ENCODE results near the gene KIF11. TPM values are rescaled to one million over a fixed set of nuclear protein-coding genes. Genes with fewer than 3 reads are reported as not detected.
A peak's percentile ranks its signal among the peaks of the same experiment; 100 is the strongest.
"Not testable (repeated sequence)": the region's sequence is repeated elsewhere in the genome, so short reads cannot be mapped to it uniquely, and the experiment has no call there.

KIF11 gene
- total RNA-seq = 1 to 10 TPM; 4.6 to 6.3 (median 5.8) TPM

- no peaks in the 10 kb centered on the region for H3K9me3 Mint-ChIP-seq
- ATAC-seq (peak; percentile 85 to 86), DNase-seq (peak; percentile 93)
- H3K27me3 Mint-ChIP-seq (ENCODE audit: low read depth) = no peaks in the 10 kb centered on the region
- H3K4me3 Mint-ChIP-seq = peak within 1 kb of the TSS; percentile 96
- peaks cover 2% of the 10 kb centered on the region for H3K36me3 Mint-ChIP-seq (ENCODE audit: insufficient read depth)
- peaks cover 41% of the 10 kb centered on the region for H3K4me1 Mint-ChIP-seq (ENCODE audit: low read depth)
Measured at GRCh38 chr10:92592761-92593618, at the start of gene KIF11. TSS of gene KIF11 (plus strand) at chr10:92593130. CDS start at chr10:92593376, 246 bp downstream.

DNA sequence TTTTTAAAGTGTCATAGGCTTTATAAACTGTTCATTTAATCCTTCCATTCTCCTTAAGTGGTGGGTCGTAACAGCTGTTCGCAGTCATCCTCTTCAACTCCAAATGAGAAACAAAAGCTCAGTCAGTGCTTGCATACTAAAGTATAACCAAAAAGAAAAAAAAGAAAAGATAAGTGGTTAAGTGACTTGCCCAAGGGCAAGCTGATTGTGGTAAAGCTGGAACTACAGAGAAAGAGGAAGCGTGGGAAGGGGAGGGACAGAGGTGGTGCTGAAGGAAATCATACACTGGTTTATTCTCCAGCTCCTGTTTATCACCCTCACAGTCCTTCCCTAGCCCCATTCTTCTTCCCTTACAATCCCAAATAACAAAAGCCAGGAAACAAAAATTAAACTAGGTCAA lies 48.6 kb upstream of the KIF11 start:
- ATAC-seq = peak in 1 of 2 donors; percentile 48
- Mint-ChIP-seq H3K36me3 (ENCODE audit: insufficient read depth) (peaks cover 16% of the 10 kb centered on the region), H3K9me3 (no peaks in the 10 kb centered on the region), H3K4me1 (ENCODE audit: low read depth) (peaks cover 32% of the 10 kb centered on the region), H3K27me3 (ENCODE audit: low read depth) (no peaks in the 10 kb centered on the region), H3K4me3 (no peak overlapping the region)
- DNase-seq = no peak

DNA sequence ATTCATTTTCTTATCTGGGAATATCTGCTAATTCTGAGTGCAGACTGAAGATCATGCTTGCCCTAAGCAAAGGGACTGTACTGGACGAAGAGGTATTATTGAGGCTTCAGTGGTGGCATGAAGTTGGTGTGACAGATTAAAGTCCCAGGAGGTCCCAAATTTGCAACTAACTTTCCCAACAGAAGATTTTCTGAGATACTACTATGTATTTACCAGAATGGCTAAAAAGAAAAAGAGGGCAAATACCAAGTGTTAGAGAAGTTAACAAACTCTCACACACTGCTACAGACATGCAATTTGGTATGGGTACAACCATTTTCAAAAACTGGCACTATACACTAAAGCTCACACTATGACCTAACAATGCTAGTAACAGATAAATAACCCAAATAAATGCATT lies 47.4 kb upstream of the KIF11 start:
- ATAC-seq (no peak), DNase-seq (no peak)
- no peaks in the 10 kb centered on the region for H3K27me3 Mint-ChIP-seq (ENCODE audit: low read depth)
- H3K4me3 Mint-ChIP-seq = no peak overlapping the region
- H3K4me1 Mint-ChIP-seq (ENCODE audit: low read depth) = peaks cover 30% of the 10 kb centered on the region
- H3K9me3 Mint-ChIP-seq = no peaks in the 10 kb centered on the region
- H3K36me3 Mint-ChIP-seq (ENCODE audit: insufficient read depth) = peaks cover 12% of the 10 kb centered on the region

GRCh38 chr10:92547676-92548075 lies 45.3 kb upstream of the KIF11 start:
- H3K36me3 Mint-ChIP-seq (ENCODE audit: insufficient read depth) = peaks cover 19% of the 10 kb centered on the region
- peaks cover 26% of the 10 kb centered on the region for H3K4me1 Mint-ChIP-seq (ENCODE audit: low read depth)
- H3K4me3 Mint-ChIP-seq = no peak overlapping the region
- DNase-seq (no peak), ATAC-seq (no peak)
- H3K27me3 Mint-ChIP-seq (ENCODE audit: low read depth) = no peaks in the 10 kb centered on the region
- no peaks in the 10 kb centered on the region for H3K9me3 Mint-ChIP-seq

- Mint-ChIP-seq H3K27me3 (ENCODE audit: low read depth) (no peaks in the 10 kb centered on the region), H3K4me3 (no peak overlapping the region), H3K9me3 (peaks cover 13% of the 10 kb centered on the region)
Measured at GRCh38 chr10:92550924-92551323, 42.0 kb upstream of the KIF11 start.

DNA sequence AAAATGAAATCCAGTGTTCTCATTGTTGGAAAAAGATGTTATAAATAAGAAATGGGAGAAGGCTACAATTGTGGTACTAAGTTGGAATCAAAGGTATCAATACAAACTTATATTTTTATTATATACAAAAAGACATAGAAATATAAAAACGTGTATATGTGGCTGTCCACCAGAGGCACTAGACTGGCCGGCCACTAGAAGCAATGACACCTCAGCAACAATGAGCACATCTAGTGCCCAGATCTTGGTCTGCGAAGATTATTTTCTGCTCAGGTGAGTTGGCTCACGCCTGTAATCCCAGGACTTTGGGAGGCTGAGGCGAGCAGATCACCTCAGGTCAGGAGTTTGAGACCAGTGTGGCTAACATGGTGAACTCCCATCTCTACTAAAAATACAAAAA lies 40.6 kb upstream of the KIF11 start:
- H3K9me3 Mint-ChIP-seq = peaks cover 13% of the 10 kb centered on the region

More at GRCh38 chr10:92550924-92551323, 42.0 kb upstream of the KIF11 start:
- DNase-seq (no peak), ATAC-seq (no peak)
- Mint-ChIP-seq H3K4me1 (ENCODE audit: low read depth) (peaks cover 4% of the 10 kb centered on the region), H3K36me3 (ENCODE audit: insufficient read depth) (peaks cover 37% of the 10 kb centered on the region)

GRCh38 chr10:92553959-92554358 lies 39.0 kb upstream of the KIF11 start:
- DNase-seq (no peak), ATAC-seq (no peak)
- Mint-ChIP-seq H3K4me3 (no peak overlapping the region), H3K27me3 (ENCODE audit: low read depth) (no peaks in the 10 kb centered on the region), H3K4me1 (ENCODE audit: low read depth) (peaks cover 4% of the 10 kb centered on the region), H3K9me3 (peaks cover 13% of the 10 kb centered on the region), H3K36me3 (ENCODE audit: insufficient read depth) (peaks cover 44% of the 10 kb centered on the region)

More for the DNA sequence above, 40.6 kb upstream of the KIF11 start:
- no peak overlapping the region for H3K4me3 Mint-ChIP-seq
- DNase-seq = no peak
- H3K36me3 Mint-ChIP-seq (ENCODE audit: insufficient read depth) = peaks cover 45% of the 10 kb centered on the region
- H3K4me1 Mint-ChIP-seq (ENCODE audit: low read depth) = peaks cover 4% of the 10 kb centered on the region
- no peaks in the 10 kb centered on the region for H3K27me3 Mint-ChIP-seq (ENCODE audit: low read depth)
- ATAC-seq = no peak

- no peak for DNase-seq
- H3K4me3 Mint-ChIP-seq = no peak overlapping the region
- no peak for ATAC-seq
- peaks cover 2% of the 10 kb centered on the region for H3K4me1 Mint-ChIP-seq (ENCODE audit: low read depth)
- no peaks in the 10 kb centered on the region for H3K27me3 Mint-ChIP-seq (ENCODE audit: low read depth)
- H3K9me3 Mint-ChIP-seq = peaks cover 9% of the 10 kb centered on the region
- peaks cover 49% of the 10 kb centered on the region for H3K36me3 Mint-ChIP-seq (ENCODE audit: insufficient read depth)
Measured at GRCh38 chr10:92559046-92559445, 33.9 kb upstream of the KIF11 start.

GRCh38 chr10:92562424-92562823 lies 30.5 kb upstream of the KIF11 start:
- H3K36me3 Mint-ChIP-seq (ENCODE audit: insufficient read depth) = peaks cover 38% of the 10 kb centered on the region
- H3K4me1 Mint-ChIP-seq (ENCODE audit: low read depth) = peaks cover 16% of the 10 kb centered on the region
- H3K9me3 Mint-ChIP-seq = peaks cover 5% of the 10 kb centered on the region
- ATAC-seq = no peak
- H3K27me3 Mint-ChIP-seq (ENCODE audit: low read depth) = no peaks in the 10 kb centered on the region
- DNase-seq = no peak
- H3K4me3 Mint-ChIP-seq = no peak overlapping the region

GRCh38 chr10:92567952-92568600 lies 24.9 kb upstream of the KIF11 start:
- no peak overlapping the region for H3K4me3 Mint-ChIP-seq
- no peaks in the 10 kb centered on the region for H3K9me3 Mint-ChIP-seq
- ATAC-seq = peak; percentile 73 to 79

GRCh38 chr10:92569071-92569470 lies 23.9 kb upstream of the KIF11 start:
- H3K27me3 Mint-ChIP-seq (ENCODE audit: low read depth) = no peaks in the 10 kb centered on the region
- DNase-seq = no peak
- no peaks in the 10 kb centered on the region for H3K9me3 Mint-ChIP-seq

More at GRCh38 chr10:92567952-92568600, 24.9 kb upstream of the KIF11 start:
- no peaks in the 10 kb centered on the region for H3K27me3 Mint-ChIP-seq (ENCODE audit: low read depth)
- peaks cover 23% of the 10 kb centered on the region for H3K36me3 Mint-ChIP-seq (ENCODE audit: insufficient read depth)
- H3K4me1 Mint-ChIP-seq (ENCODE audit: low read depth) = peaks cover 54% of the 10 kb centered on the region
- DNase-seq = no peak

GRCh38 chr10:92569663-92570062 lies 23.3 kb upstream of the KIF11 start:
- not testable (repeated sequence) for ATAC-seq; H3K27me3 Mint-ChIP-seq (ENCODE audit: low read depth); H3K4me3 Mint-ChIP-seq; H3K9me3 Mint-ChIP-seq; DNase-seq
- peaks cover 53% of the 10 kb centered on the region for H3K4me1 Mint-ChIP-seq (ENCODE audit: low read depth)
- H3K36me3 Mint-ChIP-seq (ENCODE audit: insufficient read depth) = peaks cover 18% of the 10 kb centered on the region

More at GRCh38 chr10:92569071-92569470, 23.9 kb upstream of the KIF11 start:
- ATAC-seq = no peak
- peaks cover 19% of the 10 kb centered on the region for H3K36me3 Mint-ChIP-seq (ENCODE audit: insufficient read depth)
- H3K4me1 Mint-ChIP-seq (ENCODE audit: low read depth) = peaks cover 53% of the 10 kb centered on the region
- H3K4me3 Mint-ChIP-seq = no peak overlapping the region

- Mint-ChIP-seq H3K9me3 (no peaks in the 10 kb centered on the region), H3K36me3 (ENCODE audit: insufficient read depth) (peaks cover 7% of the 10 kb centered on the region), H3K27me3 (ENCODE audit: low read depth) (no peaks in the 10 kb centered on the region), H3K4me3 (peak overlapping the region; percentile 89), H3K4me1 (ENCODE audit: low read depth) (peaks cover 50% of the 10 kb centered on the region)
- ATAC-seq = no peak
- no peak for DNase-seq
Measured at GRCh38 chr10:92571649-92572048, 21.3 kb upstream of the KIF11 start.

DNA sequence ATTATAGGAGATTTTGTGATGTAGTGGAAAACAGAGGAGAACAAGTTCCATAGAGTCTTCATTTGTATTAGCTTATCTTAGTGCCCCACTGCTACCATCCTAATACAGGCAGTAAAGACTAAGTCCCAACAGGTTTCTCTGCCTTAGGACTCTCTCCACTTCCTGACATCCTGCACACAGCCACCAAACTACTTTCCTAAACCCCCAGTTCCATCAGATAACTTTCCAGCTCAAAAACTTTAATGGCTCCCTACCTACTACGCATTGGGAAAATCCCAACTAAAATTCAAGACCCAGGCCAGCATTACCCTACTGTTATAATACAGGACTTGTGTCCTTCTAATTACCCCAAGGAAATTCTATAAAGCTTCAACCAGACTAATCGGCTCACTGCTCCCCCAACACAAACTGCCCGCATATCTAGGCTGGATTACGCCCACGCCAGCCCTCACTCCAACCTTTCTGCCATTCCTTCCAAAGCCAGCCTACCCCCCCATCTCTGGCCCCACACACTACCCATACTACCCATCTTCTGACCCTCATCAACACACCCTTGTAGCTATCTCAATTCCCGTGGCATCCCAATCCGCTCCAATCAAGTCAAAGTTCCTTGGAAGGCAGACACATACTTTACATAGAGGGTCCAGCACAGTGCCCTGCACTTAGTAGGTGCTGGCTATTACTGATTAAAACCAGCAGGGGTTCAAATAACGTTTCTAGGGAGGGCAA lies 20.4 kb upstream of the KIF11 start:
- no peaks in the 10 kb centered on the region for H3K9me3 Mint-ChIP-seq
- no peaks in the 10 kb centered on the region for H3K27me3 Mint-ChIP-seq (ENCODE audit: low read depth)
- H3K4me1 Mint-ChIP-seq (ENCODE audit: low read depth) = peaks cover 45% of the 10 kb centered on the region
- ATAC-seq (no peak), DNase-seq (no peak)
- peaks cover 6% of the 10 kb centered on the region for H3K36me3 Mint-ChIP-seq (ENCODE audit: insufficient read depth)
- peak overlapping the region; percentile 89 for H3K4me3 Mint-ChIP-seq

All from activated T-cell treated with anti-CD3 and anti-CD28 coated beads, Interleukin-2, amount 50 U/mL, for 4 hours (primary cell).